Stimulated activated CD4-positive, alpha-beta T cell treated with anti-CD3 and anti-CD28 coated beads, Interleukin-1b, Interleukin-23, amount 100 ng/mL, for 24 hours (primary cell): Measurements from ENCODE around the gene THPO.

ENCODE experiments used
- DNase-seq, 4 experiments: peaks; one replicate each; pipeline ENCODE4 v3.0.0-alpha.2; 2020; ENCODE audit warnings: low read depth in 4 of 4, low spot score in 1 of 4

Gene THPO

DNA sequence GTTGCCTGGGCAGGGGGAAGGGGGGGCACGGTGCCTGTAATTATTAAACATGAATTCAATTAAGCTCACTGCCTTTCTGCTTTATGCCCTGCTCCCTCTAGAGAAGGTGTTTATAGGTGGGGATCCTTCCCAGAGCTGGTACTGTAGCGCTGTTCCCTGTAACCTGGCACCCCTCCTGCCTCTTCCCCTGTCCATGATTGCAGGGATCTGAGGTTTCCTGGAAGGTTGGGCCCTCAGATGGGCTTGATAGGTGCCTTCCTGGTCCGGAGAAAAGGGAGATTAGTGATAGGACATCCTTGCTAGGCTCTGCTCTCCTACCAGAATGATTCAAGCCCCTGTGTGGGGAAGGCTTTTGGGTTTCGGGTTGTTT is 42.7 kb downstream of the THPO start:
- DNase-seq = no peak

DNA sequence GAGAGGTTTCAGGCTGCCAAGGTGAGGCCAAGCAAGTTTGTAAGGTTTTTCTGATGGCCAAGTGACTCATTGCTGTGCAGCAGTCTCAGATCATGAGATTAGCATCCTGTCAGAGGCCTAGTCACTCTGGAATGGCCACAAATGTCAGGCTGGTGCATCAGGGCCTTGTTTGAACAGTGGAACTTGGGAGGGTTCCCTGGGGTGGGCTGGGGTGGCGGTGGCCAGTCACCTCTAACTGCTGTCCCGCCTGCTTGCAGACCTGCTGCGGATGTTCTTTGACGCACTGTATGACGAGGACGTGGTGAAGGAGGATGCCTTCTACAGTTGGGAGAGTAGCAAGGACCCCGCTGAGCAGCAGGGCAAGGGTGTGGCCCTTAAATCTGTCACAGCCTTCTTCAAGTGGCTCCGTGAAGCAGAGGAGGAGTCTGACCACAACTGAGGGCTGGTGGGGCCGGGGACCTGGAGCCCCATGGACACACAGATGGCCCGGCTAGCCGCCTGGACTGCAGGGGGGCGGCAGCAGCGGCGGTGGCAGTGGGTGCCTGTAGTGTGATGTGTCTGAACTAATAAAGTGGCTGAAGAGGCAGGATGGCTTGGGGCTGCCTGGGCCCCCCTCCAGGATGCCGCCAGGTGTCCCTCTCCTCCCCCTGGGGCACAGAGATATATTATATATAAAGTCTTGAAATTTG is 43.4 kb downstream of the THPO start:
- no peak for DNase-seq

DNA sequence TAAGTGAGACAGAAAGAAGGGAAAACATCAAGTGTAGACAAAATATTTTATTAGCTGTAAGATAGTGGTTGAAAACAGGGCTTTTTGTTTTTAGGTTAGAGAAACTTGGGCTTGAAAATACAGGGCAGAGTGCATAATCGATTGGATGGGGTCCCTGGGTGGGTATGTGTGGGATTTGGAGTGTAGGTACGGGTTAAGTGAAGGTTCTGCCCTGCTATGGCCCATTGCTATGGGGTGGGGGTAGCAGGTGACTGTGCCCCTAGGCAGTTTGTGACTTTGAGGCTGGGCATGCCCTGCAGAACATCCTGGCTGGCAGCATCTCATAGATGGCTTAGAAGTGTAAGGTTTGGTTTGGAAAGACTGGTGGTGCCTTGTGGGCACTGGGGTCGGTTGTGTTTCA is 44.3 kb downstream of the THPO start:
- no peak for DNase-seq

DNA sequence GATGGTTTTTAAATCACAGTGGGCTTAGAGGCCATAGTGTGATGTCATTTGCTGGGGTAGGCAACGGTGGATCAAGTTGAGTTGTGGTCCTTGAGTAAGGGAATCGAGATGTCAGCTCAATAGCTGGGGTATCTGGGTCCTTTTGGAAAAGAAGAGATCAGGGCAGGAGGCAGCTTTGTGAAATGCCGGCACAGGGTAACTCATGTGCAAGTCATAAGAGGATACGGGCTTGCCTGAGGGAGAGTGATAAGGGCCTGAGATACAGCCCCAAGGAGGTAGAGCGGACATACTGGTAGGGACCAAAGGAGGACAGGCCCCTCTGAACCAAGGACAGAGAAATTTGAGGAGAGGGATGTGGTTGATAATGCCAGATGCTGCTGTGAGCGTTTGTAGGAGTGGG is 44.8 kb downstream of the THPO start:
- DNase-seq = no peak

DNA sequence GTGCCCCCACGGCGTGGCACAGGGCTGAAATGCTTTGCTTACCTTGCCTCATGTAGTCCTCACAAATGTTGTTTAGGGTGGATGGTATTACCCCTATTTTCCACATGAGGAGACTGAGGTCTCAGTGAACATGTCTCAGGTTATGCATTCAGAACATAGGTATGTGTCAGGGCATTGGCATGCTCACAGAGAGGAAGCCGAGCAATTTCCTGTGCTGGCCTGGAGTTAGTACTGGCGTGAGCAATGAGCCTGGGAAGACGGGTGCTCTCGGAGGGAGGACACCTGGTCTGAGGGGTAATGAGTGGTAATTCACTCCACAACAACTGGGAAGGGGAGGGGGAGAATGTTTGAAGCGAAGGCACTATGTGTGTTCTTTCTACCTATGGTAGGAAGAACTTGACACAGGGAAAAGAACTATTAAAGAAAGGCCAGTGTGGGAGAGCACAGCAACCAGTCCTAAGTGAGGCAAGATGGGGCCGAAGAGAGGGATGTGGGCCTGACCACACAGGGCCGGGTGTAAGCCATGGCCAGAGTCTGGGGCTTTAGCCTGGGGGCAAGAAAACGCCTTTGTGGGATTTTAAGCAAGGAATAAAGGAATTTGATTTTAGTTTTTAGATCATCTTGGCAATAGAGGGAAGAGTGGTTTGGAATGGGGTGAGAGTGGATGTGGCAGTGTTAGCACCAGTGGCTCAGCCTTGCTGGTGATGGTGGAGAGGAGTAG is 45.5 kb downstream of the THPO start:
- DNase-seq = no peak

DNA sequence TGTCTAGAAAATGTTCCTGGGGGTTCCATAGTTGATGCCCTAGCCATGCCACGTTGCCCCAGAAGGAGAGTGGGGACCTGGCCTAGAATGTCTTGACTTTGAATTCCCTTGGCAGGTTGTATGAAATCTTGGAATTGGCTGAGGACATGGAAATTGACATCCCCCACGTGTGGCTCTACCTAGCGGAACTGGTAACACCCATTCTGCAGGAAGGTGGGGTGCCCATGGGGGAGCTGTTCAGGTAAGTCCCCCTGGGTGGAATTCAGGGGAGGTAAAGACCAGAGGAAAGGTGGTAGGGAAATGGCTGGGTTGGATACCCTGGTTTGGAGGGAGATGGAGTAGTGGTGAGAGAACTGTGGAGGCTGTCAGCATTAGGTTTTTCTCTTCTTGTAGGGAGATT is 49.5 kb downstream of the THPO start:
- no peak for DNase-seq

DNA sequence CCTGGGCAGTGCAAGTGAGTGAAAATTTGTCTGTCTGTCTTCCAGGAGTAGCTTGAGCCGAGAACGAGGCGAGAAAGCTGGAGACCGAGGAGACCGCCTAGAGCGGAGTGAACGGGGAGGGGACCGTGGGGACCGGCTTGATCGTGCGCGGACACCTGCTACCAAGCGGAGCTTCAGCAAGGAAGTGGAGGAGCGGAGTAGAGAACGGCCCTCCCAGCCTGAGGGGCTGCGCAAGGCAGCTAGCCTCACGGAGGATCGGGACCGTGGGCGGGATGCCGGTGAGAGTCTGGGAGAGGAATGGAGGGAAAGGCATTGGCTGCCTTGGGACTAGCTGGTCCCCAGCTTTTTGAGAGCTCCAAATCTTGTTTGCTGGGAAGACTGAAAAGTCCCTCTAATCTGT is 50.8 kb downstream of the THPO start:
- DNase-seq = no peak

DNA sequence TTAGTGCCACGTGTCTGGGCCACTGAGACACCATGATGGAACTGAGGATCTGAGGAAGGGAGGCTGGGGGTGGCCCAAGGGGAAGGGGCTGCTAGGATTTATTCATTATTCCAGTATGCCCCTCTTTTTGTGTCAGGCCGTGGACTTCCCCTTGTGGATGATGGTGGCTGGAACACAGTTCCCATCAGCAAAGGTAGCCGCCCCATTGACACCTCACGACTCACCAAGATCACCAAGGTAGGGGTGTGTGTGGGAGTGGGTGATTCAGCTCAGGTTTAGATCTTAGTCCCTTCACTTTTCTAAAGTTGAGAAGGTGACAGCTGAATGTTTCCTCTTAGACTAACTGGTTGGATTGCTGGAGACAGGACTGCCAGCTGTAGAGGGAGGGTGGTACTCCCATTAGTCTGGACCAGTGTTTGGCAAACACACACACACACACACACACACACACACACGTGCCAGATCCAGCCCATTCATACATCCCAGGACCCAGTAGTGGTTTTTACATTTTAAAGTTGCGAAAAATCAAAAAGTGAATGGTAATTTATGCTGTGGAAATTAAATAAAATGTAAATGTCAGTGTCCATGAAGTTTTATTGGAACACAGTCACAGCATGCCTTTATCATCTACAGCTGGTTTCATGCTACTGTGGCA is 52.2 kb downstream of the THPO start:
- peak in 1 of 4 experiments; percentile 28 for DNase-seq

DNA sequence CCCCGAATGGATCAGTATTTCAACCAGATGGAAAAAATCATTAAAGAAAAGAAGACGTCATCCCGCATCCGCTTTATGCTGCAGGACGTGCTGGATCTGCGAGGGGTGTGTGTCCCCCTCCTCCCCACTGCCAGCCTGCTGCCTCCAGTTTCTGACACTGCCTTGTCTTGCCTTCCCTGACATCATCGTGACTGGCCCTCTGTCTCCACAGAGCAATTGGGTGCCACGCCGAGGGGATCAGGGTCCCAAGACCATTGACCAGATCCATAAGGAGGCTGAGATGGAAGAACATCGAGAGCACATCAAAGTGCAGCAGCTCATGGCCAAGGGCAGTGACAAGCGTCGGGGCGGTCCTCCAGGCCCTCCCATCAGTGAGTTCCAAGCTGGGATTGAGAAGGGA is 52.7 kb downstream of the THPO start:
- no peak for DNase-seq

DNA sequence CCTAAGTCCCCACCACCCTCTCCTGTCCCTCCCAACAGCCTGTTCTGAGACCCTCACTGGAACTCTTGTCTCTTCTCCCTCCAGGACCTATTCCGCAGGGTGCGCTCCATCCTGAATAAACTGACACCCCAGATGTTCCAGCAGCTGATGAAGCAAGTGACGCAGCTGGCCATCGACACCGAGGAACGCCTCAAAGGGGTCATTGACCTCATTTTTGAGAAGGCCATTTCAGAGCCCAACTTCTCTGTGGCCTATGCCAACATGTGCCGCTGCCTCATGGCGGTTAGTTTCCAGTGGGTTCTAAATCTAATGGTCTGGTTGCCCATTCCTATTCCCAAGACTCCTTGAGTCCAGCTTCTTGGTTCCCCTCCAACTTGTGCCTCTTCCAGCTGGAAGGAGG is 54.3 kb downstream of the THPO start:
- DNase-seq = no peak

DNA sequence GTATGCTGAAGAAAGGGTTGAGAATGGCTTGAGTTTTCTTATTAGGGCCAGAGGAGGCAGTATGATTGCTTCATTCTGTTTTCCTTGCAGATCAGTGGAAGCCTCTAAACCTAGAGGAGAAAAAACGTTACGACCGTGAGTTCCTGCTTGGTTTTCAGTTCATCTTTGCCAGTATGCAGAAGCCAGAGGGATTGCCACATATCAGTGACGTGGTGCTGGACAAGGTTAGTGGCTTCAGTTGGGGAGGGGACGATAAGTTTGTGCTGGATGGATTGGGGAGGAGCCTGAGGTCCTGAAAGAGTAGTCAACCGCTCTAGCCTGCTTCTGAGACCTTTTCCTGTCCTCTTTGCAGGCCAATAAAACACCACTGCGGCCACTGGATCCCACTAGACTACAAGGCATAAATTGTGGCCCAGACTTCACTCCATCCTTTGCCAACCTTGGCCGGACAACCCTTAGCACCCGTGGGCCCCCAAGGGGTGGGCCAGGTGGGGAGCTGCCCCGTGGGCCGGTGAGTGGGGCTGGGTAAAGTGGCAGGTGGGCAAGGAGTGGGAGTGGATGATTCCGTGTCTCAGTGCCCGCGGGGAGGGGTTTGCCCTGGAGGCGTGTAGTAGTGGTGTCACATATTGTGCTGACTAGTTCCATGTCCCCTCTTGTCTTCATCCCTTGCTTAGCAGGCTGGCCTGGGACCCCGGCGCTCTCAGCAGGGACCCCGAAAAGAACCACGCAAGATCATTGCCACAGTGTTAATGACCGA is 55.1 kb downstream of the THPO start:
- no peak for DNase-seq
